ENCODE measurements around the gene CRAMP1.

The CRAMP1 gene

DNA sequence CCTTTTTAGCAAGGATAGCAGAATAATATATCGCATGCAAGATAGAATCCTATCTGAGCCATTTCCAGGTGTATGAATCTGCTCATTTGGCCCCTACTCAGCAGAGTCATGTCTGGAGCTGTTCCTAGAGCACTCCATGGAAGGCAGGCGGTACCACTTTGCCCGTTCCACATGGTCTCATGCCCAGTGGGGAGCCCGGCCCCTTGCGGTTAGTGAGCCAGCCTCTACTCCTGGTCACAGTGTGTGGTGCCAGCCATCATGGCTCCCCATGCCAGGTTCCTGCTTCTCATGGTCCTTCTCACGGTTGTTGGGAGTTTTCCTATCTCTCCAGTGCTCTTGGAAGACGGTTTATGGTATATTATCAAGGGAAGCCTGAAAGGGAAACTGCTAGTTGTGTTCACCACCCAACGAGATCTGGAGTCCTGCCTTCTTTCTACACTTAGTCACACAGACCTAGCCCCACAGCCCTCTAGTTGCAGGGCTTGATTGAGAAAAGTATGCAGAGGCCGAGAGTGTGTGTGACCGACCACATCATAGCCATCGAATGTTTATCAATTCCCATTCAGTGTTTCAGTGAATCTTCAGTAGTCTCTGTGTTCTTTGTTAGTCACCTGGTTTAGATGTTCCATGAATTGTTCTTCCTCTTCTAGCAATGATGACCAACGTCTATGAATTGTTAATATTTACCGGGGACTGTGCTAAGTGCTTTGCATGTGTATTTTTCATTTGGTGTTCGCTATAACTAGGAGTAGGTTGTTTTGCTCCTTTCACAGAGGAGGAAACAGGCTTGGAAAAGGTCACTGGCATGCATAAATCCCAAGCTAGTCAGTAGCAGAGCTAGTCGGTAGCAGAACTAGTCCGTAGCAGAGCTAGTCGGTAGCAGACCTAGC is 75.5 kb downstream of the CRAMP1 start:
- no peak for DNase-seq (ENCODE audit: low read depth)

DNA sequence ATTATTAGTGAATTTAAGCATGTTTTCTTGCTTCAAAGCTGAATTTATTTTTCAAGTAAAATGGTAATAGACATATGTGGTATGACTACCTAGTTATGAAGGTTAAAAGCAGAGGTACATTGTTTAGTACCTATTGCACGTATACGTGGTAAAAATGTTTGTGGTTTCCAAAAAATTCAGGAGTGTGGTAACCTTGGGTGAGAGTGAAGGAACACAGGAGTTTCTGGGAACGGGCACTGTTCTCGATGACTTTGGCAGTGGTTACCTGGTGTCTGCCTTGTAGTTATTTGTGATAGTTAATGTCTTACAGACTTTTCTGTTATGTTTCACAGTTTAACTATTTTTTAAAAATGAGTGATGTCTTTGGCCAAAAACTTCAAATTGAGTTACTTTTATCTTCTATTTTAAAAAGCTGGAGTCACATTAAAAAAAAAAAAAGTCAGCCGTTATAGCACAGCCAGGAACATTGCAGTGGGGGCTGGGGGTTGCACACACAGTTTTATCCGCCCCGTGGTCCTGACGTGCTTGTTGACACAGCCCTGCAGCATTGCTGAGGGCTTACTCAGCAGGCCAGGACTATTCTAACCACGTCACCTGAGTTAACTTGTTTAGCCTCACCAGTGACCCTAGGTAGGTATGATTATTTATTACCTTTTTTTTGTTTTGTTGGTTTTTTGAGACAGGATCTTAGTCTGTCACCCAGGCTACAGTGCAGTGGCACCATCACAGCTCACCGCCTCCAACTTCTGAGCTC is 76.8 kb downstream of the CRAMP1 start:
- no peak for DNase-seq (ENCODE audit: low read depth)

DNA sequence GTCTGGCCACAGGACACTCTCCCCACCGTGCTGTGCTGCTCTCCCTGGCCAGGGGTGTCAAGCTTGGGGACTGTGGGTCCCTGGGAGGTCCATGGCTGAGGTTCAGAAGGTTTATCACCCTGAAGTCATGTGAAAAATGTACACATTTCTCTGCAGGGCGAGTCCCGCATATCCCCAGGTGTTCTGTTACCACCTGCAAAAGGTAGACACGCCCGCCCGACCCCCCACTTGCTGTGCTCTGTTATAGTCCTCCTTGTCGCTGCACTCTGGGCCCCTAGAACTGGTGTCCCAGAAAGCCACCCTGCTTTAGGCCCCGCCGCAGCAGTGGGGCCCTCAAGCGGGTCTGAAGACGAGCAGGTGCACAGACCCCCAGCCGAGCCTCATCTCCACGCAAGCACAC is 77.7 kb downstream of the CRAMP1 start:
- no peak for DNase-seq (ENCODE audit: low read depth)

DNA sequence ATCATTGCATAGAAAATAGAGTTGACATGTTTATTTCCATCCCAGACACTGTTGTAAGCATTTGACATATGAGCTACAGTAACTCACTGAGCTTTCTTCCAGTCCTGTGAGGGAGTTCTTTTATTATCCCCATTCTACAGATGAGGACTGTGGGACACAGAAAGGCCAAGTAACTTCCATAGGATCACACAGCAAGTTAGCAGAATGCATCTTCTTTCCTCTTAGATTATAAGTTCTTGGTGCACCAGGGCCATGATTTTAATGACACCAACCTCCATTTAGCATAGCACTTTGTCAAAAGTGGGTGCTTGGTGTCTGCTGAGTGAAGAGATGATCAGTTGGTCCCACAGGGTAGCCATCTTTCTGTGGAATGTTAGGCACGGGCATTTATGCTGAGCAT is 78.7 kb downstream of the CRAMP1 start:
- no peak for DNase-seq (ENCODE audit: low read depth)

DNA sequence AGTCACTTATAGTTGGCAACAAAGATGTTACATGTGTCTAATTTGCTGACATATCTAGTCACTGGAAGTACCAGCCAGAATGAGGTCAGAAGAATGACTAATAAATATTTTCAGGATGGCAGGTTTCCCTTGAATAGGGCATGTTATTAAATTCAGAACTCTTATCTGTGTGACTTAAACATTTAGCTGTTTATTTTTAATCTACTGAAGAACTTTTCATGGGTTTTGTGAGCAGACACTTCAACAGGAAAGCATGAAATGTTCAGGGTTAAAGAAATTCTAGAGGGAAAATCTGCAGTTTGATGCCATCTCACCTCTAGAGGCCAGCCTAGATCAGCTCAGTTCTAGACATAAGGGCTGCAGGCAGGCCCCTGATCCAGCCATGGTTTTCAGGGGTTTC is 79.1 kb downstream of the CRAMP1 start:
- no peak for DNase-seq (ENCODE audit: low read depth)

DNA sequence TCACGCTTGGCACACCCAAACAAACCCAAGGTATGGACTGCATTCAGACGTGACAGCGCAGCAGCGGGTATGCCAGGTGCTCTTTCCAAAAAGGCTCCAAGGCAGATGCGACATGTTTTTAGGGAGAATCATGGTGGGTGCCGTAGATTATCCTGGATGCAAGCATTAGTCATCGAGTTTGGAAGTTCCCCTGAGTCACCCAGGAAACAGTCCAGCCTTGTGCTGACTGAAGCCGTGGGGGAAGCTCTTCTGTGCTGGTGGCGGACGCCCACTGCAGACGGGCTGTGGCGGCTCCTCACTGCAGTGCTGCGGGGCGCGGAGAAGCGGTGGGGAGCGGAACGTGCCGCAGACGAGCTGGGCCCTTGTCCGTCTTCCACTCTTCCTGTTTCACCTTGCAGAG is 79.8 kb downstream of the CRAMP1 start:
- DNase-seq (ENCODE audit: low read depth), result no peak

DNA sequence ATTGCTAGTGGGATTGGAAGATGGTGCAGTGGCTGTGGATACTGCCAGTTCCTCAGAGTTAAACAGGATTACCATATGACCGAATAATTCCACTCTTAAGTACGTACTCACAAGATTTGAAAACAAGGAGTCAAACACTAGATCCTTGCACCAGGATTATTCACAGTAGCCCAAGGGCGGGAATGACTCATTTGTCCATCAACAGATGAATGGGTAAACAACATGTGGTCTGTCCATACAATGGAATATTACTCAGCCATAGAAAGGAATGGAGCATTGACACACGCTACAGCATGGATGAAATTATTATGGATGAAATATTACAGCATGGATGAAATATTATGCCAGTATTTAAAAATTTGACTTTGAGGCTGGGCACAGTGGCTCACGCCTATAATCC is 84.7 kb downstream of the CRAMP1 start:
- no peak for DNase-seq (ENCODE audit: low read depth)

DNA sequence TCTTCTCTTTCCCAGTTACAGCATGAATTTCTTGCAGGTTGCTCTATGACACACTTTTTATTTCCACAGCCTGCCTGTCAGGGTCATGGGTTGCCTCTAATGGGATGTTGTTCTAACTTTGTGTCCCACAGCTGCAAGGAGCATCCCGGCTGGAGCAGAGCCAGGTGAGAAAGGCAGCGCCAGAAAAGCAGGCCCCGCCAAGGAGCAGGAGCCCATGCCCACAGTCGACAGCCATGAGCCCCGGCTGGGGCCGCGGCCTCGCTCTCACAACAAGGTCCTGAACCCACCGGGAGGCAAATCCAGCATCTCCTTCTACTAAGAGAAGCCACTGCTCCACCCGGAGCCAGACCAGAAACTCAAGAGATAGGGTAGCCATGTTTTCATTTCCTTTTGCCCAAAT is 86.5 kb downstream of the CRAMP1 start:
- no peak for DNase-seq (ENCODE audit: low read depth)

DNA sequence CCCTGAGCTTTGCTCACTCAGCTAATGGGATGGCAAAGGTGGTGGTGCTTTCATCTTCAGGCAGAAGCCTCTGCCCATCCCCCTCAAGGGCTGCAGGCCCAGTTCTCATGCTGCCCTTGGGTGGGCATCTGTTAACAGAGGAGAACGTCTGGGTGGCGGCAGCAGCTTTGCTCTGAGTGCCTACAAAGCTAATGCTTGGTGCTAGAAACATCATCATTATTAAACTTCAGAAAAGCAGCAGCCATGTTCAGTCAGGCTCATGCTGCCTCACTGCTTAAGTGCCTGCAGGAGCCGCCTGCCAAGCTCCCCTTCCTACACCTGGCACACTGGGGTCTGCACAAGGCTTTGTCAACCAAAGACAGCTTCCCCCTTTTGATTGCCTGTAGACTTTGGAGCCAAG is 88.1 kb downstream of the CRAMP1 start:
- no peak for DNase-seq (ENCODE audit: low read depth)

DNA sequence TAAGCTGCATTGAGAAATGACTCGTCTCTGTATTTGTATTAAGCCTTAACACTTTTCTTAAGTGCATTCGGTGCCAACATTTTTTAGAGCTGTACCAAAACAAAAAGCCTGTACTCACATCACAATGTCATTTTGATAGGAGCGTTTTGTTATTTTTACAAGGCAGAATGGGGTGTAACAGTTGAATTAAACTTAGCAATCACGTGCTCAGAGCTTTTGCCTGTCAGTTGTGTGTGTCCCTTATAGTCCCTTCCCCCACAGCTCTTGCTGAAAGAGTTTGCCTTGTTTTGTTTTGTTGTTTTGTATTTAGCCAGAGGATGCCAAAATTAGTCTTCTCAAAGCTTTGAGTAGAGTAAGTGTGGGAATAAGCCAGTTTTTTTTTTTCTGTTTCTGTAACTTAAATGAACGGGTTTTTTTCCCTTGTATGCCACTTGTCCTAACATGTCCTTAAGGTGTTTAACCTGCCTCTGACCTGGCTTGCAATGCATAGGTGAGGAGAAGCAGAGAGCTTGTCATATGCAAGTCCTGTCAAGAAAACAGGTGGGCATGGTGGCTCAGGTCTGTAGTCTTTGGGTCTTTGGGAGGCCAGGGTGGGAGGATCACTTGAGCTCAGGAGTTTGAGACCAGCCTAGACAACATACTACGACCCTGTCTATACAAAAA is 89.2 kb downstream of the CRAMP1 start:
- DNase-seq (ENCODE audit: low read depth), result no peak

DNA sequence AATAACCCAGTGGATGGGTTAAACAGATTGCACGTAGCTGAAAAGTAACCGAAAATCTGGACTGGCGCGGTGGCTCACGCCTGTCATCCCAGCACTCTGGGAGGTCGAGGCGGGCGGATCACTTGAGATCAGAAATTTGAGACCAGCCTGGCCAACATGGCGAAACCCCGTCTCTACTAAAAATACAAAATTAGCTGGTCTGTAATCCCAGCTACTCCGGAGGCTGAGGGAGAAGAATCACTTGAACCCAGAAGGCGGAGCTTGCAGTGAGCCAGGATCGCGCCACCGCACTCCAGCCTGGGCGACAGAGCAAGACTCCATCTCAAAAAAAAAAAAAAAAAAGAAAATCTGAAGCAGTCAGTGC is 93.1 kb downstream of the CRAMP1 start:
- DNase-seq (ENCODE audit: low read depth), result peak; percentile 18

DNA sequence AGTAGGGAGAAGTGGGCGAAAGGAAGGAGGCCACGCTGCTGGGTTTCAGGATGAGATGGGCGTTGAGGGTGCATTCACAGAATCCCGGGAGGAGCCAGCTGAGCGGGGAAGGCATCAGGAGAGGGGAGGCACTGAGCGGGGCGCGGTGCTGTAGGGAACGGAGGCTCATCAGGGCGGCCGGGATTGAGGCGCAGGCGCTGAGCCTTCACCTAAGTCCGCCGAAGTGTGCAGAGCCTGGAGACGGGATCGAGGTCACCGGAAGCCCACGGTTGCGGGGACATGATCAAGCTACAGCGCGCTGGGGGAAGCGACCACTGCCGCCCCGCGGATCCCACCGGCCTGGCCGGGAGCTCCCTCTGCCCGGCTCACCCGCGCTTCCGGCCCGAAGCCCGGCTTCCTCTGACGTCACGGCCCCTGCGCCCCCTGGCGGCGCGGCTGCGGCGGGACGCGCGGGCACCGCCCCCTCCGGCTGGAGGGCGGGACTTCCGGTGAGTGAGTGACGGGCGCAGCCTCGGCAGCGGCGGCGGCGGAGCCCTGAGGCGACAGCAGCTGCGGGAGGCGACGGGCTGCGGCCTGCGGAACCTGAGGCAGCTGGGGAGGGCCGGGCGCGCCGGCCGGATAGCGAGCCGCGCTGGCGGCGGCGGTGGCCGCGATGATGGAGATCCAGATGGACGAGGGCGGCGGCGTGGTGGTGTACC is 93.7 kb downstream of the CRAMP1 start, which contains the start of gene MAPK8IP3:
MAPK8IP3 (plus strand) TSS at position 508 of the 698 bp plus-strand sequence; CDS start at position 653, 145 bp downstream.
- DNase-seq (ENCODE audit: low read depth), result peak; percentile 97

DNA sequence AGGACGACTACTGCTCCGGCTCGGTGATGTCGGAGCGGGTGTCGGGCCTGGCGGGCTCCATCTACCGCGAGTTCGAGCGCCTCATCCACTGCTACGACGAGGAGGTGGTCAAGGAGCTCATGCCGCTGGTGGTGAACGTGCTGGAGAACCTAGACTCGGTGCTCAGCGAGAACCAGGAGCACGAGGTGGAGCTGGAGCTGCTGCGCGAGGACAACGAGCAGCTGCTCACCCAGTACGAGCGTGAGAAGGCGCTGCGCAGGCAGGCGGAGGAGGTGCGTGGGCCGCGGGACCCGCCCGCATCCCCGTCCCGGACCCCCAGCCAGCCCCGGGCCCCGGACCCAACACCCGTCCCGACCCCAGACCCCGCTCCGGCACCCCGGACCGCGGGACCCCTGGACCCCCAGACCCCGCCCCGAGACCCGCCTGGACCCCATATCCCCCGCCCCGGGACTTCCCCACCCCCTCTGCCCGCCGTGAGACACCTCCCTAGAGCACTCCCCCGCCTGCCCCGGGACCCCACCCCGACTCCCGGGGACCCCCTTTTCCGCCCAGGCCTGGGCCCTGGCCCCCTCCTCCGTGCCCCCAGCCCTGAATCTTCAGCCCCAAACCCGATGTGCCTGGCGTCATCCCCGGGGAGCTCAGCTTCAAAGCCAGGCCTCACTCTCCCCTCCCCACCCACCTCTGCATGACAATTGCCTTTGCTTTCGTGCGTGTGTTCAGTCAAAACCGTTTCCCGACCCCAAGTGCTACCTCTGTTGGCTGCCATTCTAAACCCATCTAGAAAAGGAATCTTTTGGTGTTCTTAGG is 94.4 kb downstream of the CRAMP1 start:
- DNase-seq (ENCODE audit: low read depth), result peak; percentile 23

DNA sequence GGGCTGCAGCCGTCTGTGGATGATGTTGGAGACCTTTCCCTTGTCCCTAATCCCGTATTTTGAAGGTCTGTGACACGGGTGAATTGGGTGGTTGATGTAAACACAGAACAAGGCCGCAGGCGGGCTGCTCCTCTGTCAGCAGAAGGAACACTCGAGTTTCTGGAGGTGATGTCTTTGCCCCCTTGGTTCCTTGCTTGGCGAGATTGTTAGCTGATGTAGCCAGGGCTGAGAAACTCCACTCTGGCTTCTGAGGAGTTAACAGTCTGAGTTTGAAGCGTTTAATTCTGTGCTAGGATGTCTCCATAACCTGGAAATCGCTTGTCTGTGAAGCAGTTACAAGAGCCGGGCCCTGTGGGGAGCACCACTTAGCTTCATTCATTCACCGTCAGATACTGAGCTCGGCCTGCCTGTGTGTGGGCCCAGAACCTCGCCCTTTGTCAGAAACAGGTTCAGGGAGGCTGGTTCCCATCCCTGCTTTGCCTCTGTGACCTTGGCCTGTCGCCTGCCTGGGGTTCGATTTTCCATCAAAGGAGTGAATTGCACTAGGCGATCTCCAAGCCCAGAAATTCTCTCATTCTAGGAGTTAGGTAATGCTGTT is 95.1 kb downstream of the CRAMP1 start:
- no peak for DNase-seq (ENCODE audit: low read depth)

DNA sequence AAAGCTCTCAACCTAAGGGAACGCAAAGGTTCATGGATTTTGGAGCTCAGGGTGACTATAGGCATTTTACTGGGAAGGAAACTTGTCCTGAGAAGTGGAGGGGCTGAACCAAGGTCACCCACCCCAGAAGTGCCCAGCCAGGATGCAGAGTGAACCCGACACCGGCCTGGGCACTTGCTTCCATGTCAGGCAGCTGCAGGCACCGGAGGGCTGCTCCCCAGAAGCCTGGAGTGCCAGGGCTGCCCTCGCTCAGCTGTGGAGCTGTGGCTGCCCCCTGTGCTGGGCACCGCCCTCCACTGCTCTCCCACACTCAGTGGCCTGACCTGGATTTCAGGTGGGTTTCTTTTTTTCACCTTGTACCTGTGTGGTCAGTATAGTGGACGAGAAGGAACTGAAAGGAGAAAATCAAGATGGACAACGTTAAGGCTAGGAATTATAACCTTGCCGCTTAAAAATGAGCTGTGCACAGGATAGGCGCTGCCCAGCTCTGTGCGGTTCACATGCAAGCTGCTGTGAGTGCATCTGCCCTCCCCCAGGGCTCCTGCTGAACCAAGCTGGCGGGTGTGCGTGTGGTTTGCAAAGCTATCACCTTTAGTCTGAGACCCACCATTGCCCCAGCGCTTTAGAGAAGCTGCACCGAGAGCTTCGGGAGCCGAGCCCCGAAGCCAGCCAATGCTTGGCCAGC is 96.1 kb downstream of the CRAMP1 start:
- DNase-seq (ENCODE audit: low read depth), result no peak

DNA sequence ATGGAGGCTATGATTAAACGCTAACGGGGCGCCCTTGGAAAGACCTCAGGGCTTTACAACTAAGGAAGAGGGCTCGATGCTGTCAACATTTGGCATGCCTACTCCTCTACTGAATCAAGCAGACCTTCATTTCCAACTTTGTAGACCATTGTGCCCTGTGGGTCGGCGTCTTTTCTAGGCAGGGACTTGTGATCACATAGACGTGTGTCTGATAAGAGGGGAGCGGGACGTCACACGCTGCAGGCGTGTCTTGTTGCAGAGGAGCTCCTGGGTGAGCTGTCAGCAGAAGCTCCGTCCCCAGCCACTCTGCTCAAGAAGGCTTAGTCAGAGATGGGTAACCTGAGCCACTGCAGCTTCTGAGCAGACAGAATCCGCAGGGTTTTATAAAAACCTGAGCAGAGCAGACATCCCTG is 96.6 kb downstream of the CRAMP1 start:
- no peak for DNase-seq (ENCODE audit: low read depth)

DNA sequence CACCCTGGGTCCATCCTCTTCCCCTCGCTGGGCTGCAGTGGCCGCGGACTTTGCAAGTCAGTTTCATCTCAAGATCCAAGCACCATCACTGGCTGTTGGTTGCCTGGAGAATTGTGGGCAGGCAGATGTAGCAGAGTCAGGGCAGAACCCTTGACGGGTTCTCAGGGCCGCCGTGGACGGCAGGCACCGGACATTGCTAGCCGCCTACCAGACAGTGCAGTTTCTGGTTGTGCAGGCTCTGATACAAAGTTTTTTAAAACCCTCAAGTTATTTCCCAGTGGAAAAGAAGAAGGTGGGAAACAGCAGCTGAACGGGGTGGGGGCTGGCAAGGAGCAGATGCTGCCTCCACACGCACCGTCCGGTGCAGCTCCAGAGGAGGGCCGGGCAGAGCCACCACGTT is 97.2 kb downstream of the CRAMP1 start:
- DNase-seq (ENCODE audit: low read depth), result no peak

DNA sequence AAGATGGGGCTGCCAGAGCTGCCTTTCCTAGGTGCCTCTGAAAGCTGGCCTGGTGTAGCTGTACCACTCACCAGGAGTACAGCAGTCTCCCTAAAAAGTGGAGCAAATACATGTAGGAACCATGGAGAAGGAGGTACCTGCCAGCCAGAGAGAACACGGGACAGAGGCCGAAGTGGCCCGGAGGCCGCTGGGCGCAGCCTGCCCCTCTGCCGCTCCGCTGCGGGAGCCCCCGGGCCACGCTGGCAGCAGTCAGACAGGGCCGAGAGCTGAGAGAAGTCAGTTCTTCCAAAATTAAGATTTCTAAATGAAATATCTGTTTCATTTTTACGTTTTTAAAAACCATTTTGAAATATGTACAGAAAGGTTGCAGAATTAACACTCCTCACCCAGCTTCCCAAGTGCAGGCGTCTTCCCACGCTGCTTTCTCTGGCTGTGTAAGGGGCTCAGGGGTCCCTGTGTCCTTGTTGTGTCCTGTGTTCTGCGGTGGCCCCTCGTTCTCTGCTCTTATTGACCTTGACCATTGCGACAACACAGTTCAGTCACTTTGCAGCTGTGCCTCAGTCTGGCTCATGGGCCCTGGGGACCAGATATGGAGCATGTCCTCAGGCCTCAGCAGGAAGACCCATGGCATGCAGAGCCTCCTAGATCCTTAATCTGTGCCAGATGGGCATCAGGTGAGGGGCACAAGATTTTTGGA is 98.8 kb downstream of the CRAMP1 start:
- DNase-seq (ENCODE audit: low read depth), result no peak

DNA sequence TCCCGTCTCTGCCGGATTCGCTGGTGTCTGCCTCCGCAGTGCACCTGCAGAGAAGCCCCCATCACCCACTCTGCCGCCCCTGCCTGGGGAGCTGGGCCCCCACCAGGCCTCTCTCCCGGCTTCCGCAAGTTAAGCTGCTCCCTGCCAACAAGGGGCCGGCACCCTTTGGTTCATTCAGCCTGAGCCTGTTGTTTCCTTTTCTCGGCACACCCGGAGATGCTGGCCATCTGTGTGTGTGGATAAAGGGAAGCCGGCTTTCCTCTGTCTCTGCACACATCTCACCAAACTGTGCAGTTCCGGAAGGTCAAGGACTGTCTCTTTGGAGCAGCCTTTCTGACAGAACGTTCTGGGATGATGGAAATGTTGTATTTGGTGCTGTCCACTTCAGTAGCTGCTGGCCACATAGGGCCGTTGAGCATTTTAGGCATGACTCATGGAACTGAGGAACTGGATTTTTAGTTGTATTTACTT is 100.7 kb downstream of the CRAMP1 start:
- DNase-seq (ENCODE audit: low read depth), result no peak

DNA sequence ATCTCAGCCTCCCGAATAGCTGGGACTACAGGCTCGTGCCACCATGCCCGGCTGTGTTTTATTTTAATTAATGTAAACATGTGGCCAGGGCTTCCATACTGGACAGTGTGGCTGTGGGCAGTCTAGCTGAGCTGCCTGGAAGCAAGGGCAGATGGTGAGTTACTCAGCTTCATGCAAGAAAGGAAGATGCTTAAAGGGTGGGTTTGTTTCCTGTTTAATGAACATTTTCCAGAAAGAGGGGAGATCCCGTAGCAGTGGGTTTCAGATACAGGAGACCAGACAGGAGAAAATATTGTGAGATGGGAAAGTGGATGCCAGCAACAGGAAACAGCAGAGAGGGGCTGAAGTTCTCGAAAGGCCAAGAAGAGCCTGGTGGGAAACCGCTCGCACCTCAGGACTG is 101.2 kb downstream of the CRAMP1 start:
- DNase-seq (ENCODE audit: low read depth), result no peak

Measured in activated T-cell treated with anti-CD3 and anti-CD28 coated beads for 48 hours (primary cell).